ENCODE results near the gene MAP4K5. TPM values are rescaled to one million over a fixed set of nuclear protein-coding genes. Genes with fewer than 3 reads are reported as not detected.
"Not testable (repeated sequence)": the region's sequence is repeated elsewhere in the genome, so short reads cannot be mapped to it uniquely, and the experiment has no call there.

The MAP4K5 gene
- polyA plus RNA-seq, 1 experiment = 8.8 TPM

DNA sequence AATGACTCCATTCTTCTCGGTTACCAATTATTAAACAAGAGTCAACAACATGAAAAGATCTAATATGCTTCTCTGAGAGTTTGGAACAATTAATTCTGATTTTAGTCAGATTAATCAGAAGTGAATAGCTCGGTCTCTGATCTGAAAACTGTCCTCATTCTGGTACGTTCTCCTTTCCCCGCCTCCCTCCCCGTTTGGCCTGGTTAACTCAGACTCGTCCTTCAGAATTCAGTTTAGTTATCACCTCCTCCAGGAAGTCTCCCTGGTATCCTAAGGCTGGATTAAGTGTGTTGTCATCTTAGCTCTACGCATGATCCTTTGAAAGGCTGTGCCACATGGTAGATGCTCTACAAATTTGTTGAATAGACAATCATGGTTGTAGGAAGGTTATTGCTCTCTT is 22.2 kb downstream of the MAP4K5 start:
- H3K27me3 ChIP-seq (ENCODE audit: control insufficient read depth, insufficient read depth, low read length) = no peaks in the 10 kb centered on the region
- H3K4me3 ChIP-seq (ENCODE audit: low read depth, low read length) = no peak overlapping the region
- CTCF ChIA-PET = no interaction called here
- TF ChIP-seq, protein P1, sequence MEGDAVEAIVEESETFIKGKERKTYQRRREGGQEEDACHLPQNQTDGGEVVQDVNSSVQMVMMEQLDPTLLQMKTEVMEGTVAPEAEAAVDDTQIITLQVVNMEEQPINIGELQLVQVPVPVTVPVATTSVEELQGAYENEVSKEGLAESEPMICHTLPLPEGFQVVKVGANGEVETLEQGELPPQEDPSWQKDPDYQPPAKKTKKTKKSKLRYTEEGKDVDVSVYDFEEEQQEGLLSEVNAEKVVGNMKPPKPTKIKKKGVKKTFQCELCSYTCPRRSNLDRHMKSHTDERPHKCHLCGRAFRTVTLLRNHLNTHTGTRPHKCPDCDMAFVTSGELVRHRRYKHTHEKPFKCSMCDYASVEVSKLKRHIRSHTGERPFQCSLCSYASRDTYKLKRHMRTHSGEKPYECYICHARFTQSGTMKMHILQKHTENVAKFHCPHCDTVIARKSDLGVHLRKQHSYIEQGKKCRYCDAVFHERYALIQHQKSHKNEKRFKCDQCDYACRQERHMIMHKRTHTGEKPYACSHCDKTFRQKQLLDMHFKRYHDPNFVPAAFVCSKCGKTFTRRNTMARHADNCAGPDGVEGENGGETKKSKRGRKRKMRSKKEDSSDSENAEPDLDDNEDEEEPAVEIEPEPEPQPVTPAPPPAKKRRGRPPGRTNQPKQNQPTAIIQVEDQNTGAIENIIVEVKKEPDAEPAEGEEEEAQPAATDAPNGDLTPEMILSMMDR (IDR thresholded peaks at IDR 0.05; ENCODE audit: insufficient read depth, low read depth, low read length) = no peak
- no peaks in the 10 kb centered on the region for H3K36me3 ChIP-seq (ENCODE audit: control insufficient read depth, insufficient read depth, low read length)
- no peak for DNase-seq (ENCODE audit: low read depth)
- POLR2A ChIA-PET = no interaction called here

GRCh38 chr14:50507078-50507477 is 25.3 kb downstream of the MAP4K5 start:
- H3K4me3 ChIP-seq (ENCODE audit: low read depth, low read length); POLR2A ChIA-PET; DNase-seq (ENCODE audit: low read depth); H3K36me3 ChIP-seq (ENCODE audit: control insufficient read depth, insufficient read depth, low read length); H3K27me3 ChIP-seq (ENCODE audit: control insufficient read depth, insufficient read depth, low read length); CTCF ChIA-PET: not testable (repeated sequence)

- Histone ChIP-seq H3K27me3 (ENCODE audit: control insufficient read depth, insufficient read depth, low read length) (no peaks in the 10 kb centered on the region), H3K4me3 (ENCODE audit: low read depth, low read length) (no peak overlapping the region), H3K36me3 (ENCODE audit: control insufficient read depth, insufficient read depth, low read length) (peaks cover 1% of the 10 kb centered on the region; the same call in 1 of the 2 replicates)
- DNase-seq (ENCODE audit: low read depth) = no peak
- CTCF ChIA-PET = interaction anchor here (0.6 kb wide), 1 partner anchor 54 kb away, joined by 3 read pairs; no protein-coding TSS in a partner anchor
- POLR2A ChIA-PET = no interaction called here
- TF ChIP-seq, protein P1 (IDR thresholded peaks at IDR 0.05; ENCODE audit: insufficient read depth, low read depth, low read length) = no peak
These were observed 30.7 kb downstream of the MAP4K5 start for GRCh38 chr14:50501642-50502041.

DNA sequence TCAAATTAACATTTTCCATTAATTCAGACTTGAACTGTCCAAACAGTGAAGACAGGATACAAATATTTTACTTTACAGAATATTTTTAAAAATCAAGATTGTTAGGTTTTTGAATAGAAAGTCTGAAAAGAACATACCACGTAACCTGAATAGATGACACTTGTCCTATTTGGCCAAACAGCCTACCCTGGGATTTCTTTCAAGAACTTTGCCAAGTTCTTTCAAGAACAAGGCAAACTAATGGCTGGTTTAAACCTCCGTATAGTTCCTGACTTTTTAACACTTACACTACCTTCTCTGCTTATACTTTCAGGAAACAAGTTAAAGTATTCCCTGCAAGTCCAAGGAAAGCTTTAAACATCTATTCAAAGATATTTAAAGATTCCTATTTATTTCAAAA is 35.0 kb downstream of the MAP4K5 start:
- H3K4me3 ChIP-seq (ENCODE audit: low read depth, low read length) = no peak overlapping the region
- no peak for DNase-seq (ENCODE audit: low read depth)
- H3K27me3 ChIP-seq (ENCODE audit: control insufficient read depth, insufficient read depth, low read length) = no peaks in the 10 kb centered on the region
- ChIA-PET POLR2A (no interaction called here), CTCF (no interaction called here)
- H3K36me3 ChIP-seq (ENCODE audit: control insufficient read depth, insufficient read depth, low read length) = peaks cover 1% of the 10 kb centered on the region; the same call in 1 of the 2 replicates
- TF ChIP-seq, protein P1 (IDR thresholded peaks at IDR 0.05; ENCODE audit: insufficient read depth, low read depth, low read length) = no peak

- Histone ChIP-seq H3K36me3 (ENCODE audit: control insufficient read depth, insufficient read depth, low read length) (no peaks in the 10 kb centered on the region), H3K4me3 (ENCODE audit: low read depth, low read length) (no peak overlapping the region), H3K27me3 (ENCODE audit: control insufficient read depth, insufficient read depth, low read length) (no peaks in the 10 kb centered on the region)
- POLR2A ChIA-PET = no interaction called here
- TF ChIP-seq, protein P1 (IDR thresholded peaks at IDR 0.05; ENCODE audit: insufficient read depth, low read depth, low read length) = no peak
- CTCF ChIA-PET = interaction anchor here (0.6 kb wide), 1 partner anchor 28 kb away, joined by 3 read pairs; no protein-coding TSS in a partner anchor
- no peak for DNase-seq (ENCODE audit: low read depth)
These were observed 42.5 kb downstream of the MAP4K5 start for GRCh38 chr14:50489851-50490250.

GRCh38 chr14:50488521-50488920 is 43.8 kb downstream of the MAP4K5 start:
- ChIA-PET CTCF (no interaction called here), POLR2A (no interaction called here)
- no peaks in the 10 kb centered on the region for H3K27me3 ChIP-seq (ENCODE audit: control insufficient read depth, insufficient read depth, low read length)
- H3K36me3 ChIP-seq (ENCODE audit: control insufficient read depth, insufficient read depth, low read length) = no peaks in the 10 kb centered on the region
- TF ChIP-seq, protein P1 (IDR thresholded peaks at IDR 0.05; ENCODE audit: insufficient read depth, low read depth, low read length) = no peak
- no peak for DNase-seq (ENCODE audit: low read depth)
- no peak overlapping the region for H3K4me3 ChIP-seq (ENCODE audit: low read depth, low read length)

All from BJ (cell line).